Mesenchymal stem cell (in vitro differentiated cells and primary cell): ENCODE measurements around the gene HOXA13.

Experiments used
- DNase-seq: peaks from one replicate; pipeline ENCODE4 v3.0.0-alpha.2; 2013
- H2AFZ ChIP-seq: one replicate; pipeline ENCODE4 v1.6.1; 2013; ENCODE audit warnings: low read depth, mild to moderate bottlenecking, control low read depth, inconsistent platforms, low read length, moderate library complexity
- H2AK5ac ChIP-seq: 2 replicates; pipeline ENCODE4 v1.6.1; 2013; ENCODE audit warnings: low read length, moderate library complexity, mild to moderate bottlenecking, inconsistent platforms; ENCODE audit not compliant: severe bottlenecking
- H2BK120ac ChIP-seq: one replicate; pipeline ENCODE4 v1.6.1; 2013; ENCODE audit warnings: low read depth, mild to moderate bottlenecking, inconsistent platforms, low read length, moderate library complexity
- H2BK12ac ChIP-seq, 2 experiments: one replicate each; pipeline ENCODE4 v1.6.1; 2013; ENCODE audit warnings: inconsistent platforms in 2 of 2, low read length in 2 of 2, mild to moderate bottlenecking in 2 of 2, moderate library complexity in 2 of 2, control low read depth in 1 of 2
- H2BK15ac ChIP-seq: one replicate; pipeline ENCODE4 v1.6.1; 2013; ENCODE audit warnings: mild to moderate bottlenecking, low read depth, inconsistent platforms; ENCODE audit not compliant: poor library complexity, severe bottlenecking
- H2BK5ac ChIP-seq: 2 replicates; pipeline ENCODE4 v1.6.1; 2013; ENCODE audit warnings: low read depth, mild to moderate bottlenecking, low read length, control low read depth, inconsistent platforms; ENCODE audit not compliant: poor library complexity, severe bottlenecking
- H3K14ac ChIP-seq, 2 experiments: one replicate each; pipeline ENCODE4 v1.6.1; 2013; ENCODE audit warnings: inconsistent platforms in 2 of 2, low read length in 2 of 2, control low read depth in 1 of 2, mild to moderate bottlenecking in 1 of 2, moderate library complexity in 1 of 2
- H3K18ac ChIP-seq, 2 experiments: one replicate each; pipeline ENCODE4 v1.6.1; 2013; ENCODE audit warnings: inconsistent platforms in 2 of 2, low read length in 2 of 2, control low read depth in 1 of 2, low read depth in 1 of 2, mild to moderate bottlenecking in 1 of 2
- H3K23ac ChIP-seq, 2 experiments: one replicate each; pipeline ENCODE4 v1.6.1; 2013; ENCODE audit warnings: inconsistent platforms in 2 of 2, low read length in 2 of 2, mild to moderate bottlenecking in 2 of 2, moderate library complexity in 2 of 2, control low read depth in 1 of 2
- H3K27ac ChIP-seq: 2 replicates; pipeline ENCODE4 v1.5.1; 2013; ENCODE audit warnings: mild to moderate bottlenecking, moderate library complexity, low read length, control low read depth, inconsistent platforms; ENCODE audit not compliant: poor library complexity, severe bottlenecking
- H3K27me3 ChIP-seq, 2 experiments: 2 replicates each; pipeline versions ENCODE4 v1.6.1 to v1.7.0; 2013; ENCODE audit warnings: low read length in 2 of 2, mild to moderate bottlenecking in 2 of 2, moderate library complexity in 2 of 2, control low read depth in 1 of 2, inconsistent platforms in 1 of 2; ENCODE audit not compliant: control insufficient read depth in 1 of 2, insufficient read depth in 1 of 2
- H3K36me3 ChIP-seq, 2 experiments: 2 replicates each; pipeline versions ENCODE4 v1.6.1 to v1.7.0; 2013; ENCODE audit warnings: low read length in 2 of 2, control low read depth in 1 of 2, inconsistent platforms in 1 of 2, low read depth in 1 of 2, mild to moderate bottlenecking in 1 of 2; ENCODE audit not compliant: insufficient read depth in 2 of 2, control insufficient read depth in 1 of 2
- H3K4ac ChIP-seq, 2 experiments: one replicate each; pipeline ENCODE4 v1.6.1; 2013; ENCODE audit warnings: inconsistent platforms in 2 of 2, low read length in 2 of 2, mild to moderate bottlenecking in 2 of 2, moderate library complexity in 2 of 2, control low read depth in 1 of 2, low read depth in 1 of 2
- H3K4me1 ChIP-seq: 2 replicates; pipeline ENCODE4 v1.6.1; 2013; ENCODE audit warnings: low read depth, low read length, control low read depth; ENCODE audit not compliant: control insufficient read depth, insufficient read depth
- H3K4me2 ChIP-seq: 2 replicates; pipeline ENCODE4 v1.6.1; 2013; ENCODE audit warnings: low read length, mild to moderate bottlenecking, inconsistent platforms; ENCODE audit not compliant: poor library complexity, severe bottlenecking
- H3K4me3 ChIP-seq, 2 experiments: 2 replicates each; pipeline versions ENCODE4 v1.5.1 to v1.7.0; 2013; ENCODE audit warnings: low read length in 2 of 2, mild to moderate bottlenecking in 2 of 2, control low read depth in 1 of 2, low read depth in 1 of 2; ENCODE audit not compliant: insufficient read depth in 1 of 2
- H3K79me1 ChIP-seq: replicated peaks from 2 replicates; pipeline ENCODE4 v1.6.1; 2013; ENCODE audit warnings: mild to moderate bottlenecking, control low read depth, low read length, inconsistent platforms; ENCODE audit not compliant: poor library complexity, severe bottlenecking
- H3K9ac ChIP-seq: 2 replicates; pipeline ENCODE4 v1.7.0; 2013; ENCODE audit warnings: mild to moderate bottlenecking, low read length, moderate library complexity
- H3K9me3 ChIP-seq: 2 replicates; pipeline ENCODE4 v1.7.0; 2013; ENCODE audit warnings: mild to moderate bottlenecking, low read length; ENCODE audit not compliant: control insufficient read depth
- H4K8ac ChIP-seq: one replicate; pipeline ENCODE4 v1.6.1; 2013; ENCODE audit warnings: inconsistent platforms, mild to moderate bottlenecking, low read length, moderate library complexity
- H4K91ac ChIP-seq: one replicate; pipeline ENCODE4 v1.6.1; 2013; ENCODE audit warnings: mild to moderate bottlenecking, low read length, inconsistent platforms
- WGBS: methylation state at CpG from one replicate; pipeline ENCODE4 v1.1.7; 2013; ENCODE audit warnings: mixed read lengths; 5-methylcytosine and 5-hydroxymethylcytosine counted together

Gene HOXA13

DNA sequence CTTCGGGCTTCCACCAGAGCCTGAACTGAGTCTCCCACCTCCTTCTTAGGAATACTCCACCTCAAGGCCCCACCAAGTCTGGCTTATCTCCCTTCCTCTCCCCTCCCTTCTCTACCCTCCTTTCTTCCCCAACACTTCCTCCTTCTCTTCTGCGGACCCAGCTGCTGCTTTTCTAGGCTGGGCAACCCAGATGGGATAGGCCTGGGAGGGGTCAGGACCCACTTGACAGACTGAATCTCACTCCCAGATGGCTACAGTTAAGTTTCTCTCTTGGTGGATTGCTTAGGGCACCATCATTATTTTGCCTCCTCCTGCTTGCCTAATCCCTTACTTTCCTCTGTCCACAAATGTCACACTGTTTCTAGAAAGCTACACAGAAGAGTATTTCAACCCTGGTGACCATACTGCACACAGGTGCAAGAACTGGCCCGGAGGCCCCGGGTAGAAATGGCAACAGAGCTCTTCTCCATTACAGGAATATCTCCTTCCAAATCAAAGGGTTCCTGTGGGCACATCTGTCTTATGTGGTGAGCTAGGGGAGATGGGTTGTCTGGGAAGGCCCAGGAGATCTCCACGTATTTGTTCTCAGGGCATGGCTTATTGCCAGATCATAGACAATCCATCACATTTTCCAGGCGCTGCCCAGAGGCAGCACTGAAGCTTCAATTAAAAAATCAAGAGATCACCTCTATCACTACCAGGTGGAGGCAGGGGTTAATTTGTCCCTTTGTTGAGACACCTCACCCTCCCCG, 9.7 kb downstream of the HOXA13 start:
- no peak for DNase-seq
- no peak overlapping the region for H3K4me3 ChIP-seq
- 45% methylated on average over 7 of the region's 7 CpGs for WGBS
- no peak overlapping the region for H3K14ac ChIP-seq
- H3K9me3 ChIP-seq = no peaks in the 10 kb centered on the region
- H2AFZ ChIP-seq = no peak overlapping the region
- H2BK5ac ChIP-seq = no peak overlapping the region
- no peak overlapping the region for H3K18ac ChIP-seq
- H3K4me1 ChIP-seq = peaks cover 24% of the 10 kb centered on the region
- peaks cover 3% of the 10 kb centered on the region for H3K79me1 ChIP-seq
- no peak overlapping the region for H3K27ac ChIP-seq
- H3K27me3 ChIP-seq = peaks cover 40 to 60% of the 10 kb centered on the region in 2 experiments
- H3K36me3 ChIP-seq = peaks cover 0 to 3% of the 10 kb centered on the region in 2 experiments
- no peak overlapping the region for H3K4ac ChIP-seq
- no peak overlapping the region for H4K91ac ChIP-seq
- no peak overlapping the region for H4K8ac ChIP-seq
- no peak overlapping the region for H3K4me2 ChIP-seq
- H3K9ac ChIP-seq = no peak overlapping the region
- H2AK5ac ChIP-seq = no peak overlapping the region
- H3K23ac ChIP-seq = no peak overlapping the region
- no peak overlapping the region for H2BK120ac ChIP-seq
- no peak overlapping the region for H2BK15ac ChIP-seq
- no peak overlapping the region for H2BK12ac ChIP-seq

DNA sequence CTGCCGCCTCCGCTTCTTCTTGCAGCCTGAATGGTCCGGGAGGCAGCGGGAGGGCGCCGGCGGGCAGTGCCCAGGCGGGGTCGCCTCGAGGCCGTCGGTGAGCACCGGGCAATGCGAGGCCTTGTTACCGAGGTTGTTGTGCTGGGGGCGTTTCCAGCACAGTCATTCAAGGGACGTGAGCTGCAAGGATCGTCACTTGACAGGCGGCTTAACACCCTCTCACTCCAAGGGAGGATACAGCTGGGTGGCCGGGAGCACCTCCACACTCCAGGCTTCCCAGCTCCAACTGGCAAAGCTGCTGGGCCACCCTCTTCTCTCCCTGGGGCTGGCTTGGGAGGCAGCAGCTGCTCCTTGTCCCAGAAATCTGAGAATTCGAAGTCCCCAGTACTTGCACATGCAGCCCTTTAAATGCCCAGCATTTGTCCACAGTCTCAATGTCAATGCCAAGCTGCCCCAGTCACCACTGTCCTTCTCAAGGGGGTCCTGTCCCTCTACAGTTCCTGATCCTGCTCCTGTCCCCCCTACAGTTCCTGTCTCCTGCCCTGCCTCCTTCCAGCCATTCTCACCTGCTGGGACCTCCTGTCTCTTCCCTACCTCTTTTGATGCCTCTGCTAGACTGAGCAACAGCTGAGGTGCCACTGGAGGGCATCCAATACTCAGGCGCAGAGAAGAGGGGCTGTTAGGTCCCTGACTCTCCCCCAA, 10.4 kb downstream of the HOXA13 start:
- Histone ChIP-seq H2BK120ac (no peak overlapping the region), H2BK15ac (no peak overlapping the region), H3K9me3 (no peaks in the 10 kb centered on the region), H3K36me3 (peaks cover 0 to 3% of the 10 kb centered on the region in 2 experiments), H3K4ac (no peak overlapping the region), H3K18ac (no peak overlapping the region), H2BK12ac (no peak overlapping the region), H3K4me1 (peaks cover 24% of the 10 kb centered on the region), H3K4me3 (peak overlapping the region in 1 of 2 experiments; percentile 64), H3K14ac (no peak overlapping the region), H4K91ac (no peak overlapping the region), H2AFZ (no peak overlapping the region), H4K8ac (no peak overlapping the region), H3K23ac (no peak overlapping the region), H3K27me3 (peaks cover 33 to 53% of the 10 kb centered on the region in 2 experiments), H2AK5ac (peak overlapping the region; percentile 3), H3K9ac (no peak overlapping the region), H2BK5ac (peak overlapping the region; percentile 92), H3K79me1 (peaks cover 3% of the 10 kb centered on the region), H3K4me2 (peak overlapping the region; percentile 85), H3K27ac (peak overlapping the region; percentile 89)
- WGBS = 9% methylated on average over 21 of the region's 22 CpGs
- DNase-seq = no peak

DNA sequence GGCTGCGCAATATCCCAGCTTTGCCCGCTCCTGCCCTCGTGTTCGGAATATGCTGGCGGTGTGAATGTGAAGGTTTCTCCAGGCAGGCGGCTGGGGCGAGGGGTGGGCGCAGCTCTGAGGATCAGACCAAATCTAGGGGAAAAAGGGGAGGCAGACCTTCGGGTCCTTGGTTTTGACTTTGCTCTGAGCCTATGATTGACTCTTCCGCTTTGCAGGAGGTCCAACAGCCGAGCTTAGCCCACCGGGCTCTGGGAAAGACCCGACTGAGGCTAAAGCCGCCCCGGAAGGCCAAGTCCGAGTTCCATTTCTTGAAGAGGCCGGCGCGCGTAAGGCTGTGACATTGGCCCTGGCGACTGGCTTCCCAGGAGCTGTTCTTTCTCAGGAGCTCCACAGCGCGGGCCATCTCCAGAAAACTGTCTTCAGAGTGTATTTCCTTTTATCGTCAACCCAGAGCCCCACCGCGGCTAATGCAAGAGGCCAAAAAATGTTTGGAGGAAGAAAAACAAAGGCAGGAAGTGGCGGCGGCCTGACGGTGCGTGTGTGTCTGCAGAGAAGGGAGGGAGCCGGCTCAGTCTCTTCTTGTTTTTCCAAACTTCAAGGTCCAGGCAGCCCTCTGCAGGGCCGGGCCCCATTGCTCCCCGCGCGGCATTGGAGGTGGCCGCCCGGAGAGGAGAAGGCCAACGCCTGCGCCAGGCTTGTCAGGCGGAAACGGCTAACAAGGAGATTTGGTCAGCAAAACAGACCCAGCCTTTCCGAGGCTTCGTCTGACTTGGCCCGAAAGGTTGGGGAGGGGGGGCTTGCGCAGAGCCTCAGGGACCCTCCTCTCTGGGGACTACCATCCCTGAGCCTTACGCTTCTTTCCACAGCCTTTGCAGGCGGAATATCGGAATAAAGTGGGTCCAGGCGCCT, 11.3 kb downstream of the HOXA13 start:
- Histone ChIP-seq H3K27me3 (peaks cover 28 to 49% of the 10 kb centered on the region in 2 experiments), H3K4ac (no peak overlapping the region), H3K27ac (peak overlapping the region; percentile 89), H3K23ac (peak overlapping the region in 1 of 2 experiments; percentile 5), H2BK12ac (no peak overlapping the region), H2BK5ac (peak overlapping the region; percentile 92), H4K8ac (no peak overlapping the region), H3K9me3 (no peaks in the 10 kb centered on the region), H3K14ac (no peak overlapping the region), H3K4me3 (peak overlapping the region in 1 of 2 experiments; percentile 64), H2BK120ac (no peak overlapping the region), H3K4me2 (peak overlapping the region; percentile 85), H3K79me1 (peaks cover 3% of the 10 kb centered on the region), H2AFZ (no peak overlapping the region), H2AK5ac (no peak overlapping the region), H3K4me1 (peaks cover 22% of the 10 kb centered on the region), H3K18ac (no peak overlapping the region), H3K9ac (peak overlapping the region; percentile 38), H3K36me3 (peaks cover 0 to 3% of the 10 kb centered on the region in 2 experiments), H2BK15ac (no peak overlapping the region), H4K91ac (no peak overlapping the region)
- 3% methylated on average over 49 of the region's 49 CpGs for WGBS
- DNase-seq = no peak
